NT2/D1 (cell line): ENCODE results near the gene ZNF723.

ENCODE experiments used
- SUZ12 ChIP-seq: IDR thresholded peaks from 2 replicates; pipeline ENCODE4 v1.6.1; 2011; ENCODE audit not compliant: insufficient read length, insufficient read depth; ENCODE audit errors: extremely low read depth
- YY1 ChIP-seq: IDR thresholded peaks from 2 replicates; pipeline ENCODE4 v1.6.1; 2011; ENCODE audit not compliant: insufficient read length, insufficient read depth
- ZNF274 ChIP-seq: IDR thresholded peaks from 2 replicates; pipeline ENCODE4 v1.6.1; 2011; ENCODE audit warnings: mild to moderate bottlenecking, low read depth, low read length

DNA sequence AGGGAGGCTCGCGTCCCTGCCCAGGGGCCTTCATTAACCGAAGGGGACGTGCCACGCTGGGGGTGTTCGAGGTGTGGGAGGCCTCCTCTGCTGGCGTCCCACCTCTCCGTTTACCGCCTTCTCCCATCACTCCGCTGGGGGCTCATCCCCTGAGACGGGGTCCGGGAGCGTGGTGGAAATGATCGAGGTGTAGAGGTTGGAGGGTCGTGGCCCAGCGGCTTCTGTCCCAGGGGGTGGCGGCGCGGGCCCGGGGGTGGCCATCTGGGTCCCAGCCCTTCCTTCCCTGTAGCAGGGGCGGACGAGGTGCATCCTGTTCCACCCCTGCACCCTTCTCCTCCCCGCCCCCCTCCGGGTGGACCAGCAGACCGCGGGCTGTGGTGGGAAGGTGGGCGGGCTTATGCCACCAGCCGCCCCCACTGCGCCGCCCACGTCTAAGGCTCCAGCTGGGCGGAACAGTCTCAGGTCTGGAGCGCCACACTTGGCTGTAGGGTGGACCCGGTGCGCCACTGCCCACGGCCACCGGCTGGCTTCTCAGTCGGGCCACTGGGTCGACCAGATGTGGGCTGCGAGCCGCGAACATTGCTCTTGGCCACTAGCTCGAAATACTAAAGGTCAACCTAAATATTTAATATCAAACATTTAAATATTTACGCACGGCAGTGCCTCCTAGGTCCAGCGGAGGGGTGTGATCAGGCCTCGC is 69.5 kb downstream of the ZNF723 start:
- TF ChIP-seq YY1 (no peak), ZNF274 (no peak), SUZ12 (no peak)
